Endothelial cell (in vitro differentiated cells): ENCODE results near the gene CTNNA3. TPM values are rescaled to one million over a fixed set of nuclear protein-coding genes. Genes with fewer than 3 reads are reported as not detected.

Experiments used
- DNase-seq: peaks from one replicate; pipeline ENCODE4 v3.0.0; 2021; ENCODE audit warnings: low spot score
- H3K27ac Mint-ChIP-seq: one replicate; pipeline ENCODE4 v1.8.0; 2021; ENCODE audit warnings: mixed read lengths, inconsistent platforms; ENCODE audit not compliant: unreplicated experiment
- H3K27me3 Mint-ChIP-seq: one replicate; pipeline ENCODE4 v1.8.0; 2021; ENCODE audit warnings: mild to moderate bottlenecking, moderate library complexity, mixed read lengths, inconsistent platforms; ENCODE audit not compliant: unreplicated experiment
- H3K36me3 Mint-ChIP-seq: one replicate; pipeline ENCODE4 v1.8.0; 2021; ENCODE audit warnings: mild to moderate bottlenecking, low read depth, mixed read lengths, inconsistent platforms; ENCODE audit not compliant: unreplicated experiment
- H3K4me1 Mint-ChIP-seq: one replicate; pipeline ENCODE4 v1.8.0; 2021; ENCODE audit warnings: mild to moderate bottlenecking, mixed read lengths, inconsistent platforms; ENCODE audit not compliant: unreplicated experiment
- H3K4me3 Mint-ChIP-seq: one replicate; pipeline ENCODE4 v1.8.0; 2021; ENCODE audit warnings: mild to moderate bottlenecking, mixed read lengths, inconsistent platforms; ENCODE audit not compliant: unreplicated experiment
- H3K9me3 Mint-ChIP-seq: one replicate; pipeline ENCODE4 v1.8.0; 2021; ENCODE audit warnings: mixed read lengths, inconsistent platforms; ENCODE audit not compliant: unreplicated experiment
- CTCF ChIP-seq: fragments of 200-600 bp; sonication (generic); IDR thresholded peaks from one replicate; pipeline ENCODE4 v1.5.0; 2021; ENCODE audit warnings: antibody characterized with exemption; ENCODE audit not compliant: unreplicated experiment
- total RNA-seq: library from RNA; stranded (reverse); fragmentation: NEBNext Ultra II Directional; extraction: Animal tissue kit (Norgen Biotek cat#: 25700); gene quantifications from one replicate; pipeline ENCODE4 v1.2.1, GENCODE V29; 2021; ENCODE audit not compliant: unreplicated experiment

Gene CTNNA3
- total RNA-seq, 1 donor from 2014 or later: 2.3 TPM

- Mint-ChIP-seq H3K4me1 (no peaks in the 10 kb centered on the region), H3K36me3 (no peaks in the 10 kb centered on the region), H3K9me3 (peaks cover 5% of the 10 kb centered on the region), H3K4me3 (no peak overlapping the region), H3K27me3 (peaks cover 2% of the 10 kb centered on the region), H3K27ac (no peak overlapping the region)
- no peak for DNase-seq
- no peak for TF ChIP-seq CTCF
These were observed 368.1 kb downstream of the CTNNA3 start for GRCh38 chr10:67327626-67328535.

GRCh38 chr10:67319976-67320375 is 376.0 kb downstream of the CTNNA3 start:
- DNase-seq: no peak
- Mint-ChIP-seq H3K4me3 (no peak overlapping the region), H3K9me3 (peaks cover 4% of the 10 kb centered on the region), H3K27ac (no peak overlapping the region), H3K4me1 (no peaks in the 10 kb centered on the region), H3K36me3 (no peaks in the 10 kb centered on the region), H3K27me3 (no peaks in the 10 kb centered on the region)
- TF ChIP-seq CTCF: no peak

DNA sequence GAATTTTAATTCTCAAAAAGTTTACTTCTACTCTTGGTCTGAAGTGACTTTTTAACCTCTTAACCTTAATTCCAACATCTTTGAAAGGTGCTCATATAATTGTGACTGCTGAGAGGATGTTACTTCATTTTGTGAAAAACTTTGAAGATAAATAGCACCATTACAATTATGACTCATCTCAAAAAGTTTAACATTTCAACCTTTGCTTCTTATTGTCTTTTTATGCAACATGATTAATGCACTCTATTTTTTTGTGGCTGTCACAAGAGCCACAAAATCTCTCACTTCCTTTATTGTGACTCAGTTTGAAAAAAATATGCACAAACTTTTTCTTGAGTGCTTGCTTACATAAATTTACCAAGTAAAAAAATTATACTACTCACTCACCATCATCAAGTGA is 387.1 kb downstream of the CTNNA3 start:
- Mint-ChIP-seq H3K4me3 (no peak overlapping the region), H3K9me3 (no peaks in the 10 kb centered on the region), H3K36me3 (no peaks in the 10 kb centered on the region), H3K27ac (no peak overlapping the region), H3K27me3 (no peaks in the 10 kb centered on the region), H3K4me1 (no peaks in the 10 kb centered on the region)
- TF ChIP-seq CTCF: no peak
- no peak for DNase-seq

GRCh38 chr10:67306588-67307205 is 389.3 kb downstream of the CTNNA3 start:
- Mint-ChIP-seq H3K27me3 (no peaks in the 10 kb centered on the region), H3K36me3 (no peaks in the 10 kb centered on the region), H3K4me1 (no peaks in the 10 kb centered on the region), H3K27ac (no peak overlapping the region), H3K4me3 (no peak overlapping the region), H3K9me3 (no peaks in the 10 kb centered on the region)
- no peak for DNase-seq
- peak; percentile 67 for TF ChIP-seq CTCF

GRCh38 chr10:67302701-67303100 is 393.3 kb downstream of the CTNNA3 start:
- H3K4me1 Mint-ChIP-seq: no peaks in the 10 kb centered on the region
- H3K9me3 Mint-ChIP-seq: no peaks in the 10 kb centered on the region

More at GRCh38 chr10:67302701-67303100, 393.3 kb downstream of the CTNNA3 start:
- H3K27me3 Mint-ChIP-seq: no peaks in the 10 kb centered on the region
- H3K27ac Mint-ChIP-seq: no peak overlapping the region
- TF ChIP-seq CTCF: no peak
- H3K36me3 Mint-ChIP-seq: no peaks in the 10 kb centered on the region
- no peak for DNase-seq
- no peak overlapping the region for H3K4me3 Mint-ChIP-seq
